ENCODE data around the gene RAB17. TPM values are rescaled to one million over a fixed set of nuclear protein-coding genes. Genes with fewer than 3 reads are reported as not detected.

The RAB17 gene
- total and polyA plus RNA-seq, 10 of the 15 experiments (the other 5 are each of a cell fraction or from before 2014, with no cell fraction given), result 0.07 to 1.4 (median 0.28) TPM; not detected in 3

DNA sequence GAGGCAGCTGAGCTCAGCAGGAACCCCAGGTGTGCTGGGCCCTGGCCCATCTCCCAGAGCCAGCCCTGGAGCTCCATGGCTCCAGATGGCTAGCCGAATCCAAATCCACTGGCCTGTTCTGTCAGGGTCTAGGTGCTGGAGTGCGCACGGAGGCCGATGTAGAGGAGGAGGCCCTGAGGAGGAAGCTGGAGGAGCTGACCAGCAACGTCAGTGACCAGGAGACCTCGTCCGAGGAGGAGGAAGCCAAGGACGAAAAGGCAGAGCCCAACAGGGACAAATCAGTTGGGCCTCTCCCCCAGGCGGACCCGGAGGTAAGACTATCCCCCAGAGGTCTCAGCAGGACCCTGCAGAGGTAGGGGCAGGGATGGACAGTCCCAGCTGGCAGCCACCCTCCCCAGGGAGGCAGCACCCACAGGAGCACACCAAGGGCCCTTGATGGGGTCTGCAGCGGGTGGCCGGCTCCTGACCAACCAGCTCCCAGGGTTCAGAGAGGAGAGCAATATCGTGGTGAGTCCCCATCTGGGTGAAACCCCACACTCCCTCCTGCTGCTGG is 50.2 kb downstream of the RAB17 start:
- TF ChIP-seq POLR2A (IDR thresholded peaks at IDR 0.05; ENCODE audit: low read depth, low read length) (no peak), NR2C1 (IDR thresholded peaks at IDR 0.05) (no peak), CBX3 (IDR thresholded peaks at IDR 0.05; ENCODE audit: borderline replicate concordance, low read depth) (no peak), YY1 (IDR thresholded peaks at IDR 0.05; ENCODE audit: low read depth, low read length) (no peak), SREBF1 (IDR thresholded peaks at IDR 0.05; ENCODE audit: low read length) (no peak), SUZ12 (IDR thresholded peaks at IDR 0.05; ENCODE audit: unreplicated experiment) (no peak), TCF3 (IDR thresholded peaks at IDR 0.05; ENCODE audit: borderline replicate concordance, insufficient read depth, low read depth, low read length) (no peak), SMAD5 (IDR thresholded peaks at IDR 0.05; ENCODE audit: low read depth) (no peak)
- H3K4me1 ChIP-seq (ENCODE audit: control insufficient read depth, insufficient read depth, low read length), result peaks cover 6% of the 10 kb centered on the region; the same call in 1 of the 2 replicates
- H3K27ac ChIP-seq (ENCODE audit: control insufficient read depth, insufficient read depth), result no peak overlapping the region
- H2AFZ ChIP-seq (ENCODE audit: control insufficient read depth, low read depth, low read length), result no peak overlapping the region
- H3K27me3 ChIP-seq (replicated peaks in 1 of 2; ENCODE audit: control insufficient read depth in 2 of 2, insufficient read depth in 2 of 2, low read length in 1 of 2), result peaks cover 0 to 3% of the 10 kb centered on the region in 2 experiments; a peak in 1 of 4 replicates
- no TSS peak for BruUV-seq (replicated peaks)
- ATAC-seq (no peak), FAIRE-seq (no peak), DNase-seq (ENCODE audit: low read depth, low spot score) (no peak)
- H3K9ac ChIP-seq (ENCODE audit: control insufficient read depth, insufficient read depth, low read length), result no peak overlapping the region
- in situ Hi-C loops (cut with MboI), result no loop called here
- ChIA-PET RAD21 (ENCODE audit: unreplicated experiment) (interaction anchor here (0.5 to 2.8 kb wide), 4 partner anchors 11 to 32 kb away, joined by 3 to 13 read pairs (median 8); no protein-coding TSS in a partner anchor), POLR2A (interaction anchor here (1.0 to 2.5 kb wide), 3 partner anchors 14 to 27 kb away, joined by 3 to 11 read pairs (median 3); no protein-coding TSS in a partner anchor), SMC1A (ENCODE audit: uncharacterized antibody, unreplicated experiment) (interaction anchor here (1.1 to 3.5 kb wide), 5 partner anchors 11 to 32 kb away, joined by 3 to 16 read pairs (median 9); no protein-coding TSS in a partner anchor), CTCF (interaction anchor here (0.7 to 2.8 kb wide), 5 partner anchors 10 to 31 kb away, joined by 3 to 18 read pairs (median 7); no protein-coding TSS in a partner anchor)
- no peaks in the 10 kb centered on the region for H3K36me3 ChIP-seq (ENCODE audit: control insufficient read depth in 2 of 2, insufficient read depth in 2 of 2, low read length in 1 of 2)
- no peak overlapping the region for H3K4me3 ChIP-seq
- no peaks in the 10 kb centered on the region for H3K9me3 ChIP-seq (replicated peaks; ENCODE audit: control insufficient read depth, insufficient read depth, low read length)
- 63% methylated on average over 13 of the region's 13 CpGs for WGBS (ENCODE audit: insufficient coverage, insufficient replicate concordance, low lambda C conversion rate, missing lambda C conversion rate)
- no peaks in the 10 kb centered on the region for H4K20me1 ChIP-seq (ENCODE audit: control insufficient read depth, insufficient read depth)
- no peak overlapping the region for H3K4me2 ChIP-seq (ENCODE audit: control insufficient read depth, insufficient read depth)
- intact Hi-C loops (cut with micrococcal nuclease; ENCODE audit: unreplicated experiment), result no loop called here
- no peaks in the 10 kb centered on the region for H3K79me2 ChIP-seq (ENCODE audit: control insufficient read depth, insufficient read depth, low read length)

Measured in GM12878 (cell line).